Ishikawa (cell line): ENCODE results near the gene MARCHF10.

ENCODE experiments used
- CEBPB ChIP-seq: IDR thresholded peaks from 2 replicates; pipeline ENCODE4 v1.6.1; 2012
- CREB1 ChIP-seq: IDR thresholded peaks from 2 replicates; pipeline ENCODE4 v1.6.1; 2012; ENCODE audit warnings: low read depth
- EGR1 ChIP-seq: IDR thresholded peaks from 2 replicates; pipeline ENCODE4 v1.6.1; 2012
- EP300 ChIP-seq: IDR thresholded peaks from 2 replicates; pipeline ENCODE4 v1.6.1; 2012; ENCODE audit warnings: borderline replicate concordance
- FOXM1 ChIP-seq: IDR thresholded peaks from 2 replicates; pipeline ENCODE4 v1.6.1; 2012; ENCODE audit warnings: low read depth, borderline replicate concordance
- MAX ChIP-seq: IDR thresholded peaks from 2 replicates; pipeline ENCODE4 v1.6.1; 2012
- NFIC ChIP-seq: IDR thresholded peaks from 2 replicates; pipeline ENCODE4 v1.6.1; 2012
- RAD21 ChIP-seq: IDR thresholded peaks from 2 replicates; pipeline ENCODE4 v1.6.1; 2012; ENCODE audit warnings: low read depth
- REST ChIP-seq: IDR thresholded peaks from 2 replicates; pipeline ENCODE4 v1.6.1; 2012; ENCODE audit warnings: low read depth, mild to moderate bottlenecking
- TAF1 ChIP-seq: IDR thresholded peaks from 2 replicates; pipeline ENCODE4 v1.6.1; 2012; ENCODE audit warnings: low read depth, mild to moderate bottlenecking
- TCF12 ChIP-seq: IDR thresholded peaks from 2 replicates; pipeline ENCODE4 v1.6.1; 2012; ENCODE audit warnings: low read depth
- TEAD4 ChIP-seq: IDR thresholded peaks from 2 replicates; pipeline ENCODE4 v1.6.1; 2012
- USF1 ChIP-seq: IDR thresholded peaks from 2 replicates; pipeline ENCODE4 v1.6.1; 2012
- YY1 ChIP-seq: IDR thresholded peaks from 2 replicates; pipeline ENCODE4 v1.6.1; 2012; ENCODE audit warnings: low read depth
- ZBTB7A ChIP-seq: IDR thresholded peaks from 2 replicates; pipeline ENCODE4 v1.6.1; 2012; ENCODE audit warnings: low read depth

Gene MARCHF10

GRCh38 chr17:62760059-62760944 is 47.8 kb downstream of the MARCHF10 start:
- no peak for TF ChIP-seq MAX
- no peak for TF ChIP-seq TCF12
- no peak for TF ChIP-seq ZBTB7A
- TF ChIP-seq NFIC = no peak
- TF ChIP-seq YY1 = no peak
- no peak for TF ChIP-seq FOXM1
- no peak for TF ChIP-seq CEBPB
- TF ChIP-seq EGR1 = no peak
- no peak for TF ChIP-seq CREB1
- no peak for TF ChIP-seq TAF1
- TF ChIP-seq EP300 = no peak

GRCh38 chr17:62757500-62757951 is 50.6 kb downstream of the MARCHF10 start:
- TF ChIP-seq NFIC (no peak), USF1 (no peak), FOXM1 (no peak), REST (no peak), TCF12 (no peak)

GRCh38 chr17:62756198-62756597 is 51.9 kb downstream of the MARCHF10 start:
- TF ChIP-seq CREB1 = no peak
- no peak for TF ChIP-seq ZBTB7A
- no peak for TF ChIP-seq FOXM1
- TF ChIP-seq TCF12 = no peak
- no peak for TF ChIP-seq REST
- TF ChIP-seq EGR1 = no peak
- TF ChIP-seq RAD21 = no peak
- TF ChIP-seq MAX = no peak
- no peak for TF ChIP-seq TAF1
- TF ChIP-seq TEAD4 = no peak
- no peak for TF ChIP-seq EP300
- TF ChIP-seq USF1 = no peak

- TF ChIP-seq CREB1 = no peak
- peak; percentile 9; the same call in 1 of the 2 replicates for TF ChIP-seq RAD21
Measured at GRCh38 chr17:62755141-62755851, 52.8 kb downstream of the MARCHF10 start.

GRCh38 chr17:62754631-62755030 is 53.5 kb downstream of the MARCHF10 start:
- TF ChIP-seq MAX (no peak), RAD21 (no peak), CEBPB (no peak), ZBTB7A (no peak), TEAD4 (no peak), EP300 (no peak), CREB1 (no peak), TAF1 (no peak), USF1 (no peak), NFIC (no peak), REST (no peak), TCF12 (no peak), FOXM1 (no peak)
